SKM-1 (cell line): ENCODE measurements around the gene C12orf56.
"Not testable (repeated sequence)": the region's sequence is repeated elsewhere in the genome, so short reads cannot be mapped to it uniquely, and the experiment has no call there.

Source experiments
- DNase-seq: peaks from one replicate; lab custom pipeline; 2025; ENCODE audit not compliant: unreplicated experiment; lab: John Stamatoyannopoulos, UW

Gene C12orf56

GRCh38 chr12:64318605-64319004 lies 72.0 kb downstream of the C12orf56 start:
- DNase-seq = no peak

DNA sequence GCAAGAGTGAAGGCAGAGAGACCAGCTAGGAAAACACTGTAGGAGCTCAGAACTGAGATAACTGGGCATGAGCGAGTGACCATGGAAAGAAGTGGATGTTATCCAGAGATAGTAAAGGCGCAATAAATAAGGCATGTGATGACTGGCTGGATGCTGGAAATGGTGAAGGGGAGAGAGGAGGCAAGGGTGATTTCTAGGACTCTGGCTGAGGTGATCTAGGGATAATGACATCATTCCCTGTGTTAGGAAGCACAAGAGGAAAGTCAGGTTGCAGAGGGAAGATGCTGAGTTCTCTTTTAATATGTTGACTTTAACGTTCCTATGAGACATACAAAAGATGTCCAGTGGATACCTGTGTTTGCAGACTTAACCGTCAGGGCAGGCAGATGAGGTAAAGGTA lies 78.7 kb downstream of the C12orf56 start:
- DNase-seq = no peak

GRCh38 chr12:64304571-64304970 lies 86.0 kb downstream of the C12orf56 start:
- no peak for DNase-seq

GRCh38 chr12:64299628-64300027 lies 90.9 kb downstream of the C12orf56 start:
- DNase-seq = no peak

- no peak for DNase-seq
Measured at GRCh38 chr12:64296301-64296700, 94.3 kb downstream of the C12orf56 start.

- no peak for DNase-seq
Measured at GRCh38 chr12:64293654-64294364, 96.7 kb downstream of the C12orf56 start.

DNA sequence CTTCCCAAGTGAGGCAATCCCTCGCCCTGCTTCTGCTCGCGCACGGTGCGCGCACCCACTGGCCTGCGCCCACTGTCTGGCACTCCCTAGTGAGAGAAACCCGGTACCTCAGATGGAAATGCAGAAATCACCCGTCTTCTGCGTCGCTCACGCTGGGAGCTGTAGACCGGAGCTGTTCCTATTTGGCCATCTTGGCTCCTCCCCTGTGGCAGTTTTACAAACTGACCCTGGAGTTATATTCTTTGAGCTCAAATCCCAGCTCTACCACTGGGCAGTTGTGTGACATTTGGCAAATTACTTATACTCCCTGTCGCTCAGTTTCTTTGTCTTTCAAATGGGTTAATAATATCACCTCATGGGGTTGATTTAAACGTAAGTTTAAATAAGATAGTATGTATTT lies 97.4 kb downstream of the C12orf56 start:
- not testable (repeated sequence) for DNase-seq

DNA sequence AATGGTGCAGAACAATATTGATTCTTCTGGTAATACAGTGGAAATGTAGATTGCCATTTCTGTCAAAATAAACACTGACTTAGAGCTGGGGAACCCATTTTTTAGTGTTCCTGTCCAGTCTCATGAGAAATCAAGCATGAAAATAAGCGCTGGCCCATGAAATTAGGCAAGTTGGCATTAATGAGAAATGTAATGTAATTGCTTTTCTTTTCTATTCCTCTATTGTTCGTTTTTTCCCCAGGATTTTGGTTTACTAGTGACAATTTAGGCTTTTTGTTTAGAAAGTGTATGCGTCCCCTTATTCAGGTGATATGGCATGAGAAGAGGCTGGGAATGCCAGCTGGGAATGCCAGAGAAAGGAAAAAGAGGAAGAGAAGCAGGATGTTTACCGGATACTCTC lies 104.0 kb downstream of the C12orf56 start:
- DNase-seq = no peak

DNA sequence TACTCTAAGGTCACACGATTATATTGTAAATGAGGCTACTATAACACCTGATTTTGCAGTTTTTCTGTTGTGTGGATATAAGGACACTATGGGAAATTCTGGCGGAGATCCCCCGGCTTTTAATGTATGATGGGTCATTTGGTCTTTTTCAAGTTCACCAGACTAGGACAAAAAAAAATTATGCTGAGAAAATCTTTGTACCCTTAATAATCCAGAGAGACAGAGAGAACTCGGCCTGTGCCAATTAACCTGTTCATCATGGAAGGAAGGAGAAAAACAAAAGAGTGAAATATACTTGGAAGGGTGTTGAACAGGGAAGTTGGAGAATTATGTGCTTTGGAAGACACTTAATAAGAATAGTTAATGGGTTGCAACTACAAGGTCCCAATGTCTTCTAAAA lies 106.3 kb downstream of the C12orf56 start:
- no peak for DNase-seq

DNA sequence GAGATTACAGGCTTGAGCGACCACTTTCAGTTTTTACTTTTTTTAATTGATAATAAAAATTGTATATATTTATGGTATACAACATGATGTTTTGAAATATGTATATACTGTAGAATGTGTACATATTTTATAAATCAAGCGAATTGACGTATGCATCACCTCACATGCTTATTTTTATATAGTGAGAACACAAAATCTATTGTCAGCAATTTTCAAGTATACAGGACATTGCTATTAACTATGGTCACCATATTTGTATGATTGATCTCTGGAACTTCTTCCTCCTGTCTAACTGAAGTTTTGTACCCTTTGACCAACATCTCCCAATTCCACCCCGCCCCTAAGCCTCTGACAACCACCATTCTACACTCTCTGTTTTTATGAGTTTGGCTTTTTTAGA lies 112.1 kb downstream of the C12orf56 start:
- DNase-seq = no peak

GRCh38 chr12:64273527-64274403 lies 116.8 kb downstream of the C12orf56 start:
- no peak for DNase-seq

GRCh38 chr12:64270411-64270810 lies 120.1 kb downstream of the C12orf56 start:
- DNase-seq = no peak

GRCh38 chr12:64269161-64269560 lies 121.4 kb downstream of the C12orf56 start:
- no peak for DNase-seq

DNA sequence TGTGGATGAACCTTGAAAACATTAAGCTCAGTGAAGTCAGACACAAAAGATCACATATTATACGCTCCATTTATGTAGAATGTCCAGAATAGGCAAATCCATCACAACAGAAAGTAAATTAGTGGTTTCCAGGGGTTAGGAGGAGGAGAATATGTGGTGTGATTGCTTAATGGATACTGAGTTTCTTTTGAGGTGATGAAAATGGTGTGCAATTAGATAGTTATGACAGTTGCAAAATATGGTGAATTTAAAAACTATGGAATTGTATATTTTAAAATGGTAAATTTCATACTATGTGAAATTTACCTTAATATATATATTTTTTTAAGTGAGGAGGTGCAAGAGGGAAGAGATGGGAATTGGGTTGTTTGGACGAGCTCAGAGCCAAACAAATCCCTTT lies 122.1 kb downstream of the C12orf56 start:
- no peak for DNase-seq

- DNase-seq = no peak
Measured at GRCh38 chr12:64265839-64266238, 124.7 kb downstream of the C12orf56 start.

DNA sequence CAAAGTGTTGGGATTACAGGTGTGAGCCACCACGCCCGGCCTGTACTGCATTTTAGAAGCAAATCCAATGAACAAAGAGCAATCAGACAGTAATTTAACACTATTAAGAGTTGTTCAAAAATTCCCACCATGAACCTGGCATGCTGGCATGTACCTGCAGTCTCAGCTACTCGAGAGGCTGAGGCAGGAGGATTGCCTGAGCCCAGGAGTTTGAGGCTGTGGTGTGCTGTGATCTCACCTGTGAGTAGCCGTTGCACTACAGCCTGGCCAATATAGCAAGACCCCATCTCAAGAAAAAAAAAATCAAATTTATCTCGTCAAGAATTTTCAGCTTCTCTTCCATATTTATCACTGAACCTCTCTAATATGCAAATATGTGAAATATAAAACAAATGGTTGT lies 128.7 kb downstream of the C12orf56 start:
- DNase-seq = no peak

DNA sequence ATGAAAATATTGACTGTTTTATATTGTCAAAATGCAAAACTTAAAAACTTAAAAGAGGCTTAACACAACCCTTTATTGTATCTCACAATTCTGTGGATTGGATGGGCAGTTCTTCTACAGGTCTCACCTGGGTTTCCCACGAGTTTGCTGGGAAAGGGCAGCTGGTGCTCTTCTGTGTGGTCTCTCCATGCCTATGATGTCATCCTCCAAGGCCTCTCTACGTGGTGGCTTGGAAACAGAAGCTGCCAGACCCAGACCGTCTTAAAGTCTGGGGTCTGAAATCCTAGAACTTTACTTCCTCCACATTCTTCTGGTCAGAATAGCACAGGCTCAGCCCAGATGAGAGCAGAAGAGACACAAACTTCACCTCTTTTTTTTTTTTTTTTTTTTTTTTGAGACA lies 132.0 kb downstream of the C12orf56 start:
- DNase-seq = no peak

GRCh38 chr12:64256166-64256800 lies 134.3 kb downstream of the C12orf56 start:
- no peak for DNase-seq

DNA sequence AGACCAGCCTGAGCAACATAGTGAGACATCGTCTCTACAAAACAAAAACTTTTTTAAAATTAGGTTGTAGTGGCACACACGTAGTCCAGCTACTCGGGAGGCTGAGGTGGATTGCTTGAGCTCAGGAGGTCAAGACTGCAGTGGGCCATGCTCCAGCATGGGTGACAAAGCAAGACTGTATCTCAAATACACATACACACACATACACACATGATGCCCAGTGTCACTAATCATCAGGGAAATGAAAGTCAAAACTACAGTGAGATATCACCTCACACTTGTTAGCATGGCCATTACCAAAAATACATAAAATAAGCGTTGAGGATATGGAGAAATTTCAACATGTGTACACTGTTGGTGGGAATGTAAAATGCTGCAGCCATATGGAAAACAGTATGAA lies 135.3 kb downstream of the C12orf56 start:
- DNase-seq = no peak

DNA sequence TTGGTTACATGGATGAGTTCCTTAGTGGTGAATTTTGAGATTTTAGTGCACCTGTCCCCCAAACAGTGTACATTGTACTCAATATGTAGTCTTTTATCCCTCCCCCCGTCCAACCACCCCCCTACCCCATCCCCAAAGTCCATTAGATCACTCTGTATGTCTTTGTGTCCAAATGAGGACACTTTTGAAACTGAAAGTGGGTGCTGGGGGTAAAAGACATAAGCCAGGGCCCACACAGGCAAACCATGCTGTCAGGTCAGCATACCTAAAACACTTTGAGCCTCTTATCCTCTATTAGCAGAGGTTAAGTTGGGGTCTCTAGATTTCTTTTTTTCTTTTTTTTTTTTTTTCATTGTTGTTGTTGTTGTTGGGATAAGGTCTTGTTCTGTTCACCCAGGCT lies 137.2 kb downstream of the C12orf56 start:
- DNase-seq = no peak

- DNase-seq = no peak
Measured at GRCh38 chr12:64252681-64253080, 137.9 kb downstream of the C12orf56 start.

DNA sequence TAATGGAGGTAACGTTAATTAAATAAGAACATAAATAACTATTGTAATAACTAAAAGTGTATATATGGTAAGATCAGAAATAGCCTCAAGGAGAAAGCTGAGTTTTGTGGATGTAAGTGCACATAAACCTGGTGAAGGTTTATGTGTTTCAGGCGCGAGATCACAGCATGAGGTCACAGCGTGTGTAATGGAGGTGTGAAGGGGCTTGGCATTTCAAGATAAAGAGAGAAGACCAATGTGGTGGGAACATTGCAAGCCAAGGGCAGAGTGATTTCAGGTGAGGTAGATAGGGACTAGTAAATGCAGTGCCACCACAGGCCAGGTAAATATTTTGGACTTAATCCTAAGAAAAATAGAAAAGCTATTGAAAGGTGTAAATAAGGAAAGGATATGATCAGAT lies 146.7 kb downstream of the C12orf56 start:
- no peak for DNase-seq
